ENCODE data around the gene BCAS3. TPM values are rescaled to one million over a fixed set of nuclear protein-coding genes. Genes with fewer than 3 reads are reported as not detected.

The BCAS3 gene
- total RNA-seq, 1 donor from 2014 or later: 14.5 TPM

GRCh38 chr17:60960398-60961065 lies 282.9 kb downstream of the BCAS3 start:
- H3K27me3 ChIP-seq (ENCODE audit: insufficient read depth, low read length): no peaks in the 10 kb centered on the region

GRCh38 chr17:60964160-60964559 lies 286.5 kb downstream of the BCAS3 start:
- DNase-seq (ENCODE audit: low read depth) (no peak), FAIRE-seq (peak; percentile 5)
- peaks cover 5% of the 10 kb centered on the region for H3K36me3 Mint-ChIP-seq (ENCODE audit: low read depth, unreplicated experiment)
- Histone ChIP-seq H4K20me1 (ENCODE audit: insufficient read depth, low read length) (no peaks in the 10 kb centered on the region), H3K27me3 (ENCODE audit: insufficient read depth, low read length) (no peaks in the 10 kb centered on the region), H3K4me2 (ENCODE audit: low read length) (no peak overlapping the region), H3K9me3 (ENCODE audit: insufficient read depth, low read depth, low read length) (peaks cover 2% of the 10 kb centered on the region), H3K27ac (ENCODE audit: low read depth, low read length) (no peak overlapping the region), H2AFZ (ENCODE audit: low read depth, low read length) (no peak overlapping the region), H3K4me1 (ENCODE audit: insufficient read depth, low read length) (no peaks in the 10 kb centered on the region), H3K4me3 (ENCODE audit: insufficient read depth, low read depth, low read length) (no peak overlapping the region), H3K79me2 (ENCODE audit: insufficient read depth, low read length) (no peaks in the 10 kb centered on the region), H3K9ac (ENCODE audit: low read length) (no peak overlapping the region), H3K36me3 (ENCODE audit: insufficient read depth, low read length) (no peaks in the 10 kb centered on the region)
- no peak overlapping the region for H3K27ac Mint-ChIP-seq (ENCODE audit: unreplicated experiment)
- H3K4me1 Mint-ChIP-seq (ENCODE audit: low read depth, unreplicated experiment): peaks cover 10% of the 10 kb centered on the region
- no peak overlapping the region for H3K4me3 Mint-ChIP-seq (ENCODE audit: unreplicated experiment)
- H3K9me3 Mint-ChIP-seq (ENCODE audit: unreplicated experiment): peaks cover 16% of the 10 kb centered on the region
- no peaks in the 10 kb centered on the region for H3K27me3 Mint-ChIP-seq (ENCODE audit: low read depth, unreplicated experiment)
- no peak for TF ChIP-seq EZH2 (IDR thresholded peaks at IDR 0.05; ENCODE audit: insufficient read depth, low read length)
- TF ChIP-seq, protein P1, sequence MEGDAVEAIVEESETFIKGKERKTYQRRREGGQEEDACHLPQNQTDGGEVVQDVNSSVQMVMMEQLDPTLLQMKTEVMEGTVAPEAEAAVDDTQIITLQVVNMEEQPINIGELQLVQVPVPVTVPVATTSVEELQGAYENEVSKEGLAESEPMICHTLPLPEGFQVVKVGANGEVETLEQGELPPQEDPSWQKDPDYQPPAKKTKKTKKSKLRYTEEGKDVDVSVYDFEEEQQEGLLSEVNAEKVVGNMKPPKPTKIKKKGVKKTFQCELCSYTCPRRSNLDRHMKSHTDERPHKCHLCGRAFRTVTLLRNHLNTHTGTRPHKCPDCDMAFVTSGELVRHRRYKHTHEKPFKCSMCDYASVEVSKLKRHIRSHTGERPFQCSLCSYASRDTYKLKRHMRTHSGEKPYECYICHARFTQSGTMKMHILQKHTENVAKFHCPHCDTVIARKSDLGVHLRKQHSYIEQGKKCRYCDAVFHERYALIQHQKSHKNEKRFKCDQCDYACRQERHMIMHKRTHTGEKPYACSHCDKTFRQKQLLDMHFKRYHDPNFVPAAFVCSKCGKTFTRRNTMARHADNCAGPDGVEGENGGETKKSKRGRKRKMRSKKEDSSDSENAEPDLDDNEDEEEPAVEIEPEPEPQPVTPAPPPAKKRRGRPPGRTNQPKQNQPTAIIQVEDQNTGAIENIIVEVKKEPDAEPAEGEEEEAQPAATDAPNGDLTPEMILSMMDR (IDR thresholded peaks at IDR 0.05; ENCODE audit: insufficient read depth, low read depth, low read length): no peak

More at GRCh38 chr17:60960398-60961065, 282.9 kb downstream of the BCAS3 start:
- H3K4me3 ChIP-seq (ENCODE audit: insufficient read depth, low read depth, low read length): no peak overlapping the region
- Mint-ChIP-seq H3K4me3 (ENCODE audit: unreplicated experiment) (no peak overlapping the region), H3K9me3 (ENCODE audit: unreplicated experiment) (peaks cover 10% of the 10 kb centered on the region), H3K36me3 (ENCODE audit: low read depth, unreplicated experiment) (peaks cover 3% of the 10 kb centered on the region), H3K27ac (ENCODE audit: unreplicated experiment) (no peak overlapping the region), H3K4me1 (ENCODE audit: low read depth, unreplicated experiment) (peaks cover 19% of the 10 kb centered on the region), H3K27me3 (ENCODE audit: low read depth, unreplicated experiment) (no peaks in the 10 kb centered on the region)
- DNase-seq (ENCODE audit: low read depth) (no peak), FAIRE-seq (no peak)
- H3K79me2 ChIP-seq (ENCODE audit: insufficient read depth, low read length): no peaks in the 10 kb centered on the region
- H3K36me3 ChIP-seq (ENCODE audit: insufficient read depth, low read length): no peaks in the 10 kb centered on the region
- H3K27ac ChIP-seq (ENCODE audit: low read depth, low read length): no peak overlapping the region
- H4K20me1 ChIP-seq (ENCODE audit: insufficient read depth, low read length): no peaks in the 10 kb centered on the region
- H3K4me2 ChIP-seq (ENCODE audit: low read length): no peak overlapping the region
- no peak overlapping the region for H3K9ac ChIP-seq (ENCODE audit: low read length)
- H2AFZ ChIP-seq (ENCODE audit: low read depth, low read length): no peak overlapping the region
- H3K9me3 ChIP-seq (ENCODE audit: insufficient read depth, low read depth, low read length): peaks cover 2% of the 10 kb centered on the region
- TF ChIP-seq, protein P1 (IDR thresholded peaks at IDR 0.05; ENCODE audit: insufficient read depth, low read depth, low read length): no peak
- TF ChIP-seq EZH2 (IDR thresholded peaks at IDR 0.05; ENCODE audit: insufficient read depth, low read length): no peak
- no peaks in the 10 kb centered on the region for H3K4me1 ChIP-seq (ENCODE audit: insufficient read depth, low read length)

- FAIRE-seq (no peak), DNase-seq (ENCODE audit: low read depth) (no peak)
- peaks cover 12% of the 10 kb centered on the region for H3K9me3 Mint-ChIP-seq (ENCODE audit: unreplicated experiment)
- Histone ChIP-seq H3K4me1 (ENCODE audit: insufficient read depth, low read length) (no peaks in the 10 kb centered on the region), H3K27me3 (ENCODE audit: insufficient read depth, low read length) (no peaks in the 10 kb centered on the region), H4K20me1 (ENCODE audit: insufficient read depth, low read length) (no peaks in the 10 kb centered on the region), H3K4me3 (ENCODE audit: insufficient read depth, low read depth, low read length) (no peak overlapping the region), H2AFZ (ENCODE audit: low read depth, low read length) (no peak overlapping the region), H3K9me3 (ENCODE audit: insufficient read depth, low read depth, low read length) (no peaks in the 10 kb centered on the region), H3K79me2 (ENCODE audit: insufficient read depth, low read length) (no peaks in the 10 kb centered on the region), H3K9ac (ENCODE audit: low read length) (no peak overlapping the region), H3K27ac (ENCODE audit: low read depth, low read length) (no peak overlapping the region), H3K4me2 (ENCODE audit: low read length) (no peak overlapping the region), H3K36me3 (ENCODE audit: insufficient read depth, low read length) (no peaks in the 10 kb centered on the region)
- TF ChIP-seq, protein P1 (IDR thresholded peaks at IDR 0.05; ENCODE audit: insufficient read depth, low read depth, low read length): no peak
- TF ChIP-seq EZH2 (IDR thresholded peaks at IDR 0.05; ENCODE audit: insufficient read depth, low read length): no peak
- H3K4me3 Mint-ChIP-seq (ENCODE audit: unreplicated experiment): no peak overlapping the region
- H3K36me3 Mint-ChIP-seq (ENCODE audit: low read depth, unreplicated experiment): peaks cover 5% of the 10 kb centered on the region
- no peak overlapping the region for H3K27ac Mint-ChIP-seq (ENCODE audit: unreplicated experiment)
- no peaks in the 10 kb centered on the region for H3K27me3 Mint-ChIP-seq (ENCODE audit: low read depth, unreplicated experiment)
- no peaks in the 10 kb centered on the region for H3K4me1 Mint-ChIP-seq (ENCODE audit: low read depth, unreplicated experiment)
Observed at GRCh38 chr17:60968266-60968665, 290.6 kb downstream of the BCAS3 start.
